A673 (cell line): Measurements from ENCODE around the gene ATRN. TPM values are rescaled to one million over a fixed set of nuclear protein-coding genes. Genes with fewer than 3 reads are reported as not detected.

Source experiments
- BruUV-seq: library from RNA; stranded (reverse); fragments of 400-500 nt; replicated peaks from 2 replicates; lab custom pipeline; 2021; lab: Mats Ljungman, UMichigan
- CTCF ChIA-PET: fragments of 300-600 bp; sonication (Branson Sonifier 250); formaldehyde crosslinking; loops from one replicate; lab custom pipeline; 2022; ENCODE audit warnings: antibody characterized with exemption; lab: Charles Lee
- POLR2A ChIA-PET: fragments of 300-600 bp; sonication (Branson Sonifier 250); formaldehyde crosslinking; loops from one replicate; lab custom pipeline; 2022; ENCODE audit warnings: antibody characterized with exemption; ENCODE audit not compliant: low non-redundant PET; lab: Charles Lee
- DNase-seq: peaks from one replicate; pipeline ENCODE4 v3.0.0-alpha.2; 2015; ENCODE audit warnings: low spot score
- H3K27ac ChIP-seq: fragments of 200-600 bp; sonication (generic); 2 replicates; pipeline ENCODE4 v1.5.1; 2016; ENCODE audit warnings: mixed run types, low read depth, mild to moderate bottlenecking, mixed read lengths, antibody characterized with exemption, low read length; ENCODE audit not compliant: poor library complexity, severe bottlenecking
- H3K27me3 ChIP-seq: fragments of 200-600 bp; sonication (generic); replicated peaks from 2 replicates; pipeline ENCODE4 v1.6.1; 2017; ENCODE audit warnings: mixed run types, low read depth, mild to moderate bottlenecking, mixed read lengths, antibody characterized with exemption, low read length; ENCODE audit not compliant: insufficient read depth, poor library complexity
- H3K36me3 ChIP-seq: fragments of 200-600 bp; sonication (generic); 2 replicates; pipeline ENCODE4 v1.6.1; 2016; ENCODE audit warnings: mixed run types, mild to moderate bottlenecking, mixed read lengths, antibody characterized with exemption, low read length; ENCODE audit not compliant: insufficient read depth, poor library complexity, severe bottlenecking
- H3K4me1 ChIP-seq: fragments of 200-600 bp; sonication (generic); 2 replicates; pipeline ENCODE4 v1.6.1; 2017; ENCODE audit warnings: mixed run types, mild to moderate bottlenecking, mixed read lengths, antibody characterized with exemption, low read length; ENCODE audit not compliant: insufficient read depth, poor library complexity, severe bottlenecking
- H3K4me3 ChIP-seq: fragments of 200-600 bp; sonication (generic); 2 replicates; pipeline ENCODE4 v1.5.1; 2016; ENCODE audit warnings: low read depth, mixed run types, mild to moderate bottlenecking, mixed read lengths, low read length; ENCODE audit not compliant: poor library complexity, severe bottlenecking
- H3K9me3 ChIP-seq: fragments of 200-600 bp; sonication (generic); 2 replicates; pipeline ENCODE4 v1.6.1; 2016; ENCODE audit warnings: mixed run types, low read depth, mild to moderate bottlenecking, mixed read lengths, antibody characterized with exemption, low read length; ENCODE audit not compliant: poor library complexity, severe bottlenecking
- CTCF ChIP-seq: fragments of 300-800, 200-600 bp; sonication (generic); conservative IDR thresholded peaks from 2 replicates; pipeline ENCODE4 v1.5.1; 2017; ENCODE audit warnings: low read depth, mild to moderate bottlenecking, antibody characterized with exemption, low read length, moderate library complexity, mixed read lengths
- EZH2 ChIP-seq: fragments of 200-600 bp; sonication (generic); IDR thresholded peaks from 2 replicates; pipeline ENCODE4 v1.6.1; 2017; ENCODE audit warnings: borderline replicate concordance, low read depth, mild to moderate bottlenecking, mixed read lengths, antibody characterized with exemption, low read length; ENCODE audit not compliant: poor library complexity, severe bottlenecking
- intact Hi-C: fragments of 100-400 bp; cut with micrococcal nuclease; formaldehyde crosslinking; loops from one replicate; pipeline ENCODE4 v1.10.0; 2022; ENCODE audit not compliant: unreplicated experiment
- total RNA-seq: library from RNA; stranded (reverse); gene quantifications from 2 replicates; pipeline ENCODE4 v1.2.3, GENCODE V29; 2021

Gene ATRN
- total RNA-seq, 1 experiment from 2014 or later: 27.1 TPM

- TF ChIP-seq EZH2 (no peak), CTCF (no peak)
- POLR2A ChIA-PET: no interaction called here
- CTCF ChIA-PET: interaction anchor here (1.4 kb wide), 1 partner anchor 40 kb away, joined by 3 read pairs; no protein-coding TSS in a partner anchor
- no TSS peak for BruUV-seq
- Histone ChIP-seq H3K4me3 (no peak overlapping the region), H3K4me1 (no peaks in the 10 kb centered on the region), H3K36me3 (no peaks in the 10 kb centered on the region), H3K27ac (no peak overlapping the region), H3K27me3 (peaks cover 35% of the 10 kb centered on the region), H3K9me3 (no peaks in the 10 kb centered on the region)
- intact Hi-C loops: loop anchor here (10.0 kb wide), 1 partner anchor 414 kb away; no protein-coding TSS in a partner anchor
- no peak for DNase-seq
Measured at GRCh38 chr20:3670511-3670910, 199.7 kb downstream of the ATRN start.

- DNase-seq: no peak
- no peak overlapping the region for H3K4me3 ChIP-seq
- no peaks in the 10 kb centered on the region for H3K36me3 ChIP-seq
- TF ChIP-seq EZH2: no peak
- TF ChIP-seq CTCF: no peak
- intact Hi-C loops: loop anchor here (10.0 kb wide), 1 partner anchor 414 kb away; no protein-coding TSS in a partner anchor
- no peak overlapping the region for H3K27ac ChIP-seq
- ChIA-PET POLR2A (no interaction called here), CTCF (interaction anchor here (1.4 kb wide), 1 partner anchor 40 kb away, joined by 3 read pairs; no protein-coding TSS in a partner anchor)
- H3K27me3 ChIP-seq: peaks cover 40% of the 10 kb centered on the region
- H3K9me3 ChIP-seq: no peaks in the 10 kb centered on the region
- H3K4me1 ChIP-seq: no peaks in the 10 kb centered on the region
- no TSS peak for BruUV-seq
Measured at GRCh38 chr20:3670945-3671344, 200.1 kb downstream of the ATRN start.

GRCh38 chr20:3671986-3672546, 201.2 kb downstream of the ATRN start:
- ChIA-PET CTCF (no interaction called here), POLR2A (no interaction called here)

More at GRCh38 chr20:3671986-3672546, 201.2 kb downstream of the ATRN start:
- no peak for DNase-seq
- BruUV-seq: no TSS peak
- Histone ChIP-seq H3K36me3 (no peaks in the 10 kb centered on the region), H3K4me3 (no peak overlapping the region), H3K27ac (no peak overlapping the region), H3K4me1 (peaks cover 3% of the 10 kb centered on the region), H3K9me3 (no peaks in the 10 kb centered on the region), H3K27me3 (peaks cover 45% of the 10 kb centered on the region)
- intact Hi-C loops: loop anchor here (10.0 kb wide), 1 partner anchor 413 kb away; no protein-coding TSS in a partner anchor
- TF ChIP-seq EZH2 (no peak), CTCF (no peak)
